Right renal pelvis (tissue), 4 donors: Measurements from ENCODE around the gene PRTG. TPM values are rescaled to one million over a fixed set of nuclear protein-coding genes. Genes with fewer than 3 reads are reported as not detected.
A peak's percentile ranks its signal among the peaks of the same experiment; 100 is the strongest.
"Not testable (repeated sequence)": the region's sequence is repeated elsewhere in the genome, so short reads cannot be mapped to it uniquely, and the experiment has no call there.

Source experiments
- DNase-seq, 4 donors: peaks; one replicate each; pipeline ENCODE4 v3.0.0-alpha.2; 2013; ENCODE audit warnings: low read depth in 4 of 4, low spot score in 3 of 4, missing footprints in 1 of 4
- polyA plus RNA-seq, 4 donors: library from polyadenylated mRNA; unstranded; fragments of 120-200 nt; gene quantifications; one replicate each; pipeline ENCODE4 v1.2.1, GENCODE V29; 2013; ENCODE audit not compliant: insufficient read length in 4 of 4

PRTG gene
- polyA plus RNA-seq, 4 donors, result 11.0 to 14.2 (median 13.6) TPM

DNA sequence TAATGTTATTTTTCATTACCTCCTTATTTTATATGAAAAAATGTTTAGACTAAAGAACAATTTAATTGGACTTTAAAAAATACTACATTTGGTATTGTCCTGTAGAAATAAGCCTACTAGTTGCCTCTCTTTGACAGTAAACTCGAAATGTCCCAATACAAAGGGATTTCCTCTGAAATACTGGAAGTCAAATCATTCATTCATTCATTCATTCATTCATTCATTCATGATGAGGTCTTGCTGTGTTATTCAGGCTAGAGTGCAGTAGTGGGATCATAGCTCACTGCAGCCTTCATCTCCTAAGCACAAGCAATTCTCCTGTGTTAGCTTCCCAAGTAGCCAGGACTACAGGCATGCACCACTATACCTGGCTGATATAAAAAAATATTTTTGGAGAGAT lies 104.2 kb downstream of the PRTG start:
- DNase-seq, result no peak

DNA sequence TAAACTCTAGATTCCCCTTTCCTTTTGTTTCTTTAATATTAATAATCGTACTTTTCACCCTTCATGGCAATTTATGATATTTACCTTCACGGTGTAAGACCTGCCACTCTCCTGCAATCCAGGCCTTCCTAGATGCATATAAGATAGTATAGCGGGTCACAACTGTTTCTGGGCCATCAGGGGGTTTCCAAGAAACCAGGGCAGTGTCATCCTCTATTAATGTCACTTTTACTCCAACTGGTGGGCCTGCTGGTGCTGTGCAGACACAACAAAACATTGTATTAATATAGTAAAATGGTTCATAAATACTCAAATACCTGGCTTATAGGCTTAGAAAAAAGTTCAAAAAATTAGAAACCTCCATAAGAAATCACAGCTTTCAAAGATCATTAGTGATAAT lies 105.9 kb downstream of the PRTG start:
- no peak for DNase-seq

DNA sequence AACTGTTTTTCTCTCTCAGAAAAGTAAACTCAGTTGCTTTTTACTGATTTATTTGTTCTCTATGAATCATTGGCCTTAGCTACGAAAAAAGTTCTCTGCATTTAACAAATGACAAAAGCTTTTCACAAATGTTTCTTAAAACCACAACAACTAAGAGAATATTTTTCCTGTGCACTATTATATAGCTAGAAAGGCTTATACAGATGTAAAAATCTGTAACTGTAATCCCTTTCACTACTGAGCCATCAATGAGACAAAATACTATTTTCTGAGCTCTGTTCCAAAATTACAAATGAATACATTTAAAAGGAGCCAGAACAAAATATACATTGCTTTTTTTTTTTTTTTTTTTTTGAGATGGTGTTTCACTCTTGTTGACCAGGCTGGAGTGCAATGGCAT lies 109.2 kb downstream of the PRTG start:
- no peak for DNase-seq

DNA sequence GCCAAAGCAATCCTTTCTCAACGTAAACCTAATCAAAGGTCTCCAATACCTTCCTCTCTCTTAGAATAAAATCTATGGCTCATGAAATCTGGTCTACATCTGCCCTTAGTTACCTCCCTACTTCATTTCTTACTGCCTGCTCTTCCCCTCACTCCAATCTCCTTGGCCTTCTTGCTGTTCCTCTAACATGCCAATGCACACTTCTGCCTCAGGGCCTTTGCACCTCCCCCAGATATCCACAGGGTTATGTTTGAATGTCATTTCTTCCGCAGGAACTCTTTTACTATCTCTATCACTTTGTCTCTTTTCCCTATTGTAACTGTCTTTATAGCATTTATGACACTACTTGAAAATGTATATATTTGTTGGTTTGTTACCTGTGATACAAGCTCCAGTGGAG lies 110.5 kb downstream of the PRTG start:
- DNase-seq, result no peak

DNA sequence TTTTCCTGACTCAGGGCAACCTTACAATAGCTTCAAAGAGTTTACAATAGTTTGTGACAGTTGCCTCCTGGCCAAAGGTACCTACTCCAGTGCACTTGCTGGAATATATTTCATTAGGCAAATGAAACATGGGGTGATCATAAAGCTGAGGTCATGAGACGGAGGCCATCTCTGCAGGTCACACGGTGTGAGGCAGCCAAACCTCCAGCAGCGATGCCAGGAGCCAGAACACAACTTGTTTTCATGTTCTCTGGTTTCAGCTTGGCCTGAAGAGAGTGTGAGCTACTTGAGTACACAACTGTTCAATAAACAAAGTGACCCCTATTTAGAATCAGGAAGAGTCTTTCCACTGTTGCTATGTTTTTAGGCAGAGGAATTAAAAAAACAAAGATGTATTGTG lies 112.1 kb downstream of the PRTG start:
- no peak for DNase-seq

DNA sequence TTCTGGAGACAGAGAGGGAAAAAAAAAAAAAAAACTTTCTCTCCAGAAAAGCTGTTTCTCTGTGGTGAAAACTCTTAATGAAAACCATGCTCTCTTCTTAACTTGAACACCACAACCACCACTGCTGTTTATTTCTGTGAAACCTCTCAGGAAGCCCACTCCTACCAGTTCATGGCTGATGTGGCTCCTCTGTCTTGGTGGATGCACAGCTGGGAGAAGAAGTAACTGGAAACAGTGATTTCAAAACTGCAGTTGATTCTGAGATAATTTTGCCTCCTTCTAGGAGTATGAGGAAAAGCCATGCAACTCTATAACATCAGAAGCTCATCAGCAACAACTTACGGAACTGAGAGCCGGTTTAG lies 114.6 kb downstream of the PRTG start:
- no peak for DNase-seq

DNA sequence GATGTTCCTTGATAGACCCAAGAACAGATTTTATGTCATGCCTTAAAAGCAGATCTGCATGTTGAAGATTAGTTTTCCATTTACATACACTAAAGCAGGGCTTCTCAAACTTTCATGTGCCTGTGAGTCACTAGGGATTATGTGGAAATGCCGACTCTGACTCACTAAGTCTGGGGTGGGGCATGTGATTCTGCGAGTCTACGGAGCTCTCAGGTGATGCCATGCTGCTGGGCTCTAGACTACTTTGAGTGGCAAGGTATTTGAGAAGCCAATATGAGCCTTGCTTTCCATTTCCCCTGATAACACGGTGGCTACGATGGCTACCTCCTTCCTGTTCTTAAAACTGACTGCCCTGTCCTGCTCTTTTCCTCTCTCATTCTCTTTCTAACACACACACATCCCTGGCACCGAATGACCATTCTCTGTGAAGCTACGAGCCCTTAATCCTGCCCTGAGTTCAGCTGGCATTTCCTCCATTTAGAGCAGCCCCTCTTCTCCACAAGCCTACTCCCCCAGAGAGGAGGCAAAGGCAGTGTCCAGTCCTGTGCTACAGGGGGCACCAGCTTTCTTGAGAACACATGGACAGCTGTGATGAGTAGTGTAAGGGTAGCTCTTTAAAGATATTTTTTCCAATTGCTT lies 115.1 kb downstream of the PRTG start:
- DNase-seq, result no peak

DNA sequence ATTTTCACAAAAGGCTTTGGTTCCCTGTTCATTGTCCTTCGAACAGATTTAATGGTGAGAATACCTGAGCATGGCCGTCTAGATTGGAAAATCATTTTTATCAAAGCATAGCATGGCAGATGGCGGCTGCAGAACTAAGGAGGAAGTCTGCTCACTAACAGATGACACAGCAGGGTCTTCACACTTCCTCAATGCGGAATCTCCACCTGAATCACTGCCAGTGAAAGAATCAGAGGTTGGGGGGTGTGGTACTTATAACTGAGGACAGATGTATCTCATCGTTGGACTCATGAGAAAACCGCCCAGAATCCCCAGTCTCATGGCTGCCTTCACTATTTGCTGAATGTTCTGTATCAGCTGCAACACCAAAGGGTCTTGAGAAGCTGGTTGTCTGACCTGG lies 123.2 kb downstream of the PRTG start:
- DNase-seq, result no peak

DNA sequence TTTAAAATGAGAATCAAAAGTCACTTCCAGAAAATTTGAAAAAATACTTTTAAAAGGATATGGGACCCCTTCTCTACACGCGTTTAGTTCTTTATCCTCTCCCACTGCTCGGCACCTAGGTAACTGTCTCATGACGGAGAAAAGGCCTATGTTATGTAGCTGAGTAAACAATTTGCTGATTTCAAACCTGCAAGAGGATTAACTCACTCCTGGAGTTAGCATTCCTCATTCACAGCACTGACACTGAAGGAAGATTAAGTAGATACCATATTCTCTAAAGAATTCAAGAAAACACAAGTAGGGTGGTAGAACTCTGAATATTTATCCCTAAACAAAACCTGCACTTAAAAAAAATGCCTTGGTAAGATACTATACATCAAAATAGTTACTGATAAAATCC lies 124.6 kb downstream of the PRTG start:
- no peak for DNase-seq

DNA sequence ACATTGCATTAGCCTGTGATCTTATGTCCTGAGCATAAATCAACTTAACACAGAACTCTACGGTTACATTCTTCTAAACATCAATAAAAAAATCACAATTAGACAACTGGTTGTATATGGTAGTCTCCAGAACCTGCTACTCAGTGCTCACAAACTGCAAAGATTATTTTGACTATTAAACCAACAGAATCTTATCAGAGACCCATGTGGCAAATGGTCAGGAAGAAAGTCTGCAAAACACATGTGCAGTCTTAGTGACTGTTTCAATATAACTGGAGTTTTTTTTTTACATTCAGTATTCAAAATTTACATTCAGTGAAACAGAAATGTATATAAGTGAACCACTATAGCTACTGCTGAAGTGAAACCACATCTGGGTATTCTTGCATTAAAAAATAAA lies 127.5 kb downstream of the PRTG start:
- no peak for DNase-seq

DNA sequence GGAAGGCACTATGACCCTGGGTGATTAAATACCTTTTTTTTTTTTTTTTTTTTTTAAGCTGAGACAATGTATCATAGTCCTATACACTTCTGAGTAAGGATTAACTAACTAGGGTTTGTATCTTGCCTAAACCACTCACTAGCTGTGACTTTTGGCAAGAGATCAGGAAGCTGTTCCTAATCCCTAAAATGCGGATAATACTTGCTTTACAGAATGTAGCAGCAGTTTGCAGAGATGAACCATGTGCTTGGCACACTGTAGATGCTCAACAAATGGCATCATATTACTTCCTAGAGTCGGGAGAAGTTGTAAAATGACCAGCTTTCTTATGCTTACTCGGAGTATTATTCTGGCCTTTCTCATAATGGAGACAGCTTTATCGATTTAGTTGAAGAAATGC lies 129.2 kb downstream of the PRTG start:
- no peak for DNase-seq

DNA sequence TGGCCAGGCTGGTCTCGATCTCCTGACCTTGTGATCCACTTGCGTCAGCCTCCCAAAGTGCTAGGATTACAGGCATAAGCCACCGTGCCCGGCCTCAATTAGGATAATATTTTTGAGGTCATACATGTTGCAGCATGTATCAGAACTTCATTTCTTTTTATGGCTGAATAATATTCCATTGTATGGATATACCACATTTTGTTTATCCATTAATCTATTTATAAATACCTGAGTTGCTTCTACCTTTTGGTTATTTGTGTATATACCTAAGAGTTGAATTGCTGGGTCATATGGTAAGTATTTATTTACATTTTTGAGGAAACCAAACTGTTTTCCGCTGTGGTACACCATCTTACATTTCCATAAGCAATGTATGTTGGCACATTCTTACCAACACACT lies 136.7 kb downstream of the PRTG start:
- DNase-seq, result no peak

DNA sequence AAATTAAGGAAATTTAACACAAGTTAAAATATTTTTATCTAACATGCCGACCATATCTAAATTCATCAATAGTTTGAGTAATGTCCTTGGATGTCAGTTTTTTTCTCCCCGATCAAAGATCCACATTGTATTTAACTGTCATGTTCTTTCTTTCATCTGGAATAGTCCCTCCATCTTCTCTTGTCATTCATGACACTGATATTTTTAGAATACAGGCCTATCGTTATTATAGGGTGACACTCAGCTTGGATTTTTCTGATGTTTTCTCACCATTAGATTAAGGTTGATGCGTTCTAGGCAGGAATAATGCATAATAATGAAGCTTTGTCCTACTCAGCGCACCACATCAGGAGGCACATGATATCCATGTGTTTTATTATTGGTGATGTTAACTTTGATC lies 141.6 kb downstream of the PRTG start:
- no peak for DNase-seq

DNA sequence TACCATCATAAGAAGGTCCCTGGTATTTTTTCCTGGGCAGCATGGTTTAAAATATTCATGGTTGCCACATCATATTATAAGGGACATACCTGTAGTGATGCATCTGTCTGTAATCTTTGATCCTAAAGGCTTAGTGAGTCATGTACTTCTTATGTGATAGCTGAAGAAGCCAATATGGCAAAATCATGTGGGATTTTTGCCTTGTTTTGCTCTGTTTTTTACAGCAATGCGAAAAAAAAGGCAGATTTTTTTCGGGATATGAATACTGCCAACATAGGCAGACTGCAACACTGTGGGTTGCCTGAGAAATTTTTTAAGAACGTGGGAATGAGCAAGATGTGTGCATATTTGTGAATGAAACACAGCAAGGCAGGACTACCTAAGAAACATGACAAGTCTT lies 143.5 kb downstream of the PRTG start:
- DNase-seq, result no peak

DNA sequence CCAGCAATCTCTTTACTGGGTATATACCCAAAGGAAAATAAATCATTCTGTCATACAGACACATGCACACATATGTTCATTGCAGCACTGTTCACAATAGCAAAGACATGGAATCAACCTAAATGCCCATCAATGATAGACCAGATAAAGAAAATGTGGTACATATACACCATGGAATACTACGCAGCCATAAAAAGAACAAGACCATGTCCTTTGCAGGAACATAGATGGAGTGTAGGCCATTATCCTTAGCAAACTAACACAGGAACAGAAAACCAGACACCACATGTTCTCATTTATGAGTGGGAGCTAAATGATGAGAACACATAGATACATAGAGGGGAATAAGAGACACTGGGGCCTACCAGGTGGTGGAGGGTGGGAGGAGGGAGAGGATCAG lies 149.9 kb downstream of the PRTG start:
- DNase-seq, result not testable (repeated sequence)

DNA sequence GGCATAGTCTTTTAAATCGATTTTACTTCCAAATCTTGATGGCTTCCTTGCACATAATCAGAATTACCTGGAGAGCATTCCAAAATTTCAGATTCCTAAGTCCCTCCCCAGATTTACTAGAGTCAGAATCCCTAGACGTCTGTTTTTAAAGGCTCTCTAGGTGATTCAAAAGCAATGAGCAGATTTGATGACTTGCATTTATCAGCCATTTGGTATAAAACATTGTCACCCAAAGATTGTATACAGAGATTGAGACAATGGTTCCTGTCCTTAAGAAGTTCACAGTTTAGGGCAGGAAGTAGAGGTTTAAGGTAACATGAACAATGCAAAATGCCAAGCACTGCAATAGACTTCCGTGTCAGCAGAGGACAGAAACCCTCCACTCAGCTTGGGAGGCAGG lies 152.2 kb downstream of the PRTG start:
- no peak for DNase-seq

DNA sequence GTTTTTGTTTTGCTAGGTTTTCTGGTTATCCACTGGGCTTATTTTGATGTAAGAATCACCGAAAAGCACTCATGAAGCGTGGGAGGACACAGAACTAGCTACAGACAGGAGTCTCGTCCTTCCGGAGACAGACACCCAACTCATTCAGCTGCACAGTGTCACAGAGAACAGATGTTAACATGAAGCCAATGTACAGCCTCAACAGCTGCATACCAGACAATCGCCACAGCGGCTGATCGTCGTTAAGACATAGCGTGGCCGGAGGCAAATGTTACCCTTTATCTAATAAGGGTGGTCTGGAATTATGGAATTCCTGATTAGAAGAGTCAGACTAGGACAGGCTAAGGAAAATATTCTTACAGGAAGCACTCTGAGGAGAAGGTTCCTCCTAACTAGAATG lies 153.7 kb downstream of the PRTG start:
- peak in 1 of 4 donors; percentile 7 for DNase-seq

DNA sequence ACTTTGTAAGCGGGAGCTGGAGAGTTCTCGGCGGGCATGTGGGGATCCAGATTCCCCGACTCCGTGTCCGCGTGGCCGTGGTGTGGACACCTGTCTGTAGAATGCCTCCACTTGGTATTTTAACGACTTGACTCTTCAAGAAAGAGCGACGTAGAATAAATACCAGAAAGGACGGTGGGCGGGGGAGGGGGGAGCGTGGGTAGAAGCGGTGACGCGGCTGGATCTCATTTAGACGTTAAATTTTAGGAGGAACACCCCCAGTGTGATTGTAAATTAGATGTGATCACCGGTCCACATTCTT lies 154.2 kb downstream of the PRTG start:
- DNase-seq, result peak in 1 of 4 donors; percentile 23

DNA sequence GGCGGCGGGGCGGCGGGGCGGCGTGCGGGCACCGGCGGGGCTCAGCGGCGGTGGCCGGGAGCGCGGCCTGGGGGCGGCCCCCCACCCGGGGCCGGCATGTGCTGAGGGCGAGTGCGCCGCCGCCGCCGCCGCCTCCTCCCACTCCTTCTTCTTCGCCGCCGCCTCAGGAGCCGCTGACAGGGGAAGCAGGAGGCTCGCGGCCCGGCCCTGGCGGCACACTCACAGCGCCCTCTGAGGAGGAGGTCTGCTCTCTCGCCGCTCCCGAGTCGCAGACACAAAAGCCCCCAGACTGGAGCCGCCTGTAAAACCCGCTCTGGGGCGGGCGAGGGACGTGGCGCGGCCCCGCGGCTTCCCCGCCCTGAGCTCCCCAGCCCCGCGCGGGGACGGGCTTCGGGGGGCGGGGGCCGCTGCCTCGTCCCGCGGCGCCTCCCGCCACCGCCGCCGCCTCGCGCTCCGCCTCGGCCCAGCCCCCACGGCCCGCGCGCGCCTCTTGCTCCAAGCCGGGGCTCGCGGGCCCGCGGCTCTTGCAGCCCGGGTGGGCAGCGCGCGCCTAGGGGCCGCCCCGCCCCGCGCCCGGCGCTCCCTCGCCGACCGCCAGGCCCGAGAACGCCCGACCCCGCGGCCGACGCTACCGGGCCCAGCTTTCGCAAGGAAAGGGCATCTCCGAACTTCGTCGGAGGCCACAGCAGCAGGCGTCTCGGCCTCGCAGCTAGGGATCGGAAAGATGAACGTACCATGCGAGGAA lies 154.7 kb downstream of the PRTG start, which contains the start of gene PYGO1:
PYGO1 (minus strand) TSS at position 276 of the 745 bp plus-strand sequence. CDS start 462 bp downstream, outside the sequence.
- peak in 3 of 4 donors; percentile 44 to 50 (median 50) for DNase-seq

DNA sequence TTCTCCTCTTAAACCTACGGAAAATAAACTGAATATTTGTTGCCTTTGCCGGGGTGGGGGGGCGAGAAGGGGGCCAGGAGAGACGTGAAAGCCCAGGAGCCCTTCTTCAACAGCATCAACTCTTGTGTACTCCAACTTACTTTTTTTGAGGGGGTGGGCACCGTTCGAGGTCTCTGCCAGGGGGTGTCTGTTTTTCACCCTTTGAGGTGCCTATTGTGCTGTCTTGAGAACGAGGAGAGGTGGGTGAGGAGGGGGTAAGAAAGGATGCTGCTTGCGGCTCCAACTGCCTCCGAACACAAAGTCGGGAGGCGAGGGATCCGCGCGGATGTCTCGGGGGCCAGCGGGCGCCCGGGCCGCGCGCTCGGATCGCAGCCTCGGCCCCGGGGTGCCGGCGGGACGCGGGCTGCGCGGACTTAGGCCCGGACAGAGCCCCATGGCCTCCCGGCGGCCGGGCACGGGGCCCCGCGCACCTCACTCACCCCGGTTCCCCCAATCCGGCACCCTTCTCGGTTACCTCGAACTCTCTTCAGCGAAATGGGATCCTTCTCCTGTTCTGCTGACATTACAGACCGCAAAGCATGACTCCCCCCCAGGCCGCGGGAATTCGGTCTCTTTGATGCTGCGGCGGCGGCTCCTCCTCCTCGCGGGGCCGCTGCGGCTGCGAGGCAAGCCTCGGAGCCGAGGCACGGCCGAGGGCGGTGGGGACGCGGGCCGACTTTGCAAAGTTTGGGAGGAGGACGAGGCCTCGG lies 155.5 kb downstream of the PRTG start:
- peak in 3 of 4 donors; percentile 30 to 43 (median 43) for DNase-seq

DNA sequence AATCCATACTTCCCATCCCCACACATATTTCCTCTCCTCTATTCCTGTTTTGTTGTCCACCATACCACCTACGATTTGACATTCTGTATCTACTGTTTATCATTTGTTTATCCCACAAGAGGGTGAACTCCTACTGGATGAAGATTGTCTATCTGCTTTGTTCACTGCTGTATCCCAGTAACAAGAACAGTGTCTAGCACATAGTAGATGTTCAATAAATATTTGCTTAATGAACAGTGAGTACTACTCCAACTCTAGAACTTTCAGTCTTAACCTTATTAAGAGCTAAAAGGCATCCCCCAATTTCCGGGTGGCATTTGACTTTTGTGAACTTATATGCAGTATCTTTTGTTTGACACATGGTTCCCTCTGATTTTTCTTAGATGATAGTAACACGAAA lies 156.1 kb downstream of the PRTG start:
- DNase-seq, result no peak

DNA sequence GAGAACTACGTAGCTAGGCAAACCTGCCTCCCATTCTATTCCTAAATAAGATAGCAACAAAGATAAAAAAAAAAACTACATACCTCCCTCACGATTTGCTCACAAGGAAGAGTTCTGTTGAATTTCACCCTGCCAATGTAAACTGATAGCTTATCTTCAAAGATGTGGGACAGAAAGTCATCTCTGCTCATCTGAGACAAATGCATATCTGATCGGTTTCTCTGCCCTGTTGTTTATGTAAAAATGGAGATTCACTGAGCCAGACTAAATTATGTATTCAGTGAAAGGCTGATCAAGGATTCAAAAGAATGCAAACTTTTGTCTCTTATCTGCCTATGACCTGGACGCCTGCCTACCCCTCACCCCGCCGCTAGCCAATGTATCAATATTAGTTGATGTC lies 166.0 kb downstream of the PRTG start:
- DNase-seq, result no peak
